GM12801 (cell line): ENCODE measurements around the gene HIGD1C.

Experiments
- TF ChIP-seq, protein P1 (sequence below): IDR thresholded peaks from one replicate; pipeline ENCODE4 v1.5.1; 2011; ENCODE audit warnings: control low read depth; ENCODE audit not compliant: insufficient read length; ENCODE audit errors: extremely low read depth

The HIGD1C gene

DNA sequence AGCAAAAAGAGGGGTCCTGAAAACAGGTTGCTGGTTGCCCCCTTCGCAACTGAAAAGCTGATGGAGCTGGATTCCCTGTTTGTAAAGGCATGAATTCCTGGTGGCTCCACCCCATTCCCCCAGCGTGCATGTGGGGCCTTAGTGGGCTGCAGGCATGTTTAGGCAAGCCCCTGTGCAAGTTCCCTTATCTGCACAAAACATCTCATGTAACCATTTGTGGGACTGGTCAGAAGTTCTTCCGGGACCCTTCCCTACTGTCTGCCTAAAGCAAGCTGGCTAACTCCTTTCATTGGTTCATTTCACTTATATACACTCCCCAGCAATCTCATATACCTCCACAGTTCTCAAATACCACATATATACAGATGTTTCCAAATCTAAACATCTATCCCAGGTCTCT, 24.0 kb upstream of the HIGD1C start:
- TF ChIP-seq, protein P1, sequence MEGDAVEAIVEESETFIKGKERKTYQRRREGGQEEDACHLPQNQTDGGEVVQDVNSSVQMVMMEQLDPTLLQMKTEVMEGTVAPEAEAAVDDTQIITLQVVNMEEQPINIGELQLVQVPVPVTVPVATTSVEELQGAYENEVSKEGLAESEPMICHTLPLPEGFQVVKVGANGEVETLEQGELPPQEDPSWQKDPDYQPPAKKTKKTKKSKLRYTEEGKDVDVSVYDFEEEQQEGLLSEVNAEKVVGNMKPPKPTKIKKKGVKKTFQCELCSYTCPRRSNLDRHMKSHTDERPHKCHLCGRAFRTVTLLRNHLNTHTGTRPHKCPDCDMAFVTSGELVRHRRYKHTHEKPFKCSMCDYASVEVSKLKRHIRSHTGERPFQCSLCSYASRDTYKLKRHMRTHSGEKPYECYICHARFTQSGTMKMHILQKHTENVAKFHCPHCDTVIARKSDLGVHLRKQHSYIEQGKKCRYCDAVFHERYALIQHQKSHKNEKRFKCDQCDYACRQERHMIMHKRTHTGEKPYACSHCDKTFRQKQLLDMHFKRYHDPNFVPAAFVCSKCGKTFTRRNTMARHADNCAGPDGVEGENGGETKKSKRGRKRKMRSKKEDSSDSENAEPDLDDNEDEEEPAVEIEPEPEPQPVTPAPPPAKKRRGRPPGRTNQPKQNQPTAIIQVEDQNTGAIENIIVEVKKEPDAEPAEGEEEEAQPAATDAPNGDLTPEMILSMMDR: no peak

GRCh38 chr12:50929831-50930230, 22.5 kb upstream of the HIGD1C start:
- TF ChIP-seq, protein P1: no peak

DNA sequence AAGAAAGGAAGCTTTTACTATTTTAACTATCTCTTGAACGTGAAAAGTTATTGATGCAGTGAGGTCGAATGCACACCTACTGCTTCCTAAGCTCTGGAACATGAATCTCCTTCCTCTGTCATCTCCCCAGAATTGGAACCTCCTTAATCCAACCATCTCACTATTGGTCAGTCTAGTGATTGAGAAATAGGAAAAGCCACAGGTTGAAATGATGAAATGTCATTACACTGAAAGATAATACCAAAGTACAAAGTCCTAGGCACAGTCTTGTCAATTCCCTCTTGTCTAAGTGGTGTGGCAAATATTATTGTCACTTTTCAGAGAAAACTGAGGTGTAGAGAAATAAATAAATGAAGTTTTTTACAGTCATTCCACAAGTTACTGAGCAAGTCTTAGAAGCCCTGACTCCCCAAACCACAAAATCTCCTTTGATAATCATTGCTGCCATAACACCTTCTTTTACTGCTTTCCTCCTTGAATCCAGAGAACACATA, 19.5 kb upstream of the HIGD1C start:
- TF ChIP-seq, protein P1: no peak

DNA sequence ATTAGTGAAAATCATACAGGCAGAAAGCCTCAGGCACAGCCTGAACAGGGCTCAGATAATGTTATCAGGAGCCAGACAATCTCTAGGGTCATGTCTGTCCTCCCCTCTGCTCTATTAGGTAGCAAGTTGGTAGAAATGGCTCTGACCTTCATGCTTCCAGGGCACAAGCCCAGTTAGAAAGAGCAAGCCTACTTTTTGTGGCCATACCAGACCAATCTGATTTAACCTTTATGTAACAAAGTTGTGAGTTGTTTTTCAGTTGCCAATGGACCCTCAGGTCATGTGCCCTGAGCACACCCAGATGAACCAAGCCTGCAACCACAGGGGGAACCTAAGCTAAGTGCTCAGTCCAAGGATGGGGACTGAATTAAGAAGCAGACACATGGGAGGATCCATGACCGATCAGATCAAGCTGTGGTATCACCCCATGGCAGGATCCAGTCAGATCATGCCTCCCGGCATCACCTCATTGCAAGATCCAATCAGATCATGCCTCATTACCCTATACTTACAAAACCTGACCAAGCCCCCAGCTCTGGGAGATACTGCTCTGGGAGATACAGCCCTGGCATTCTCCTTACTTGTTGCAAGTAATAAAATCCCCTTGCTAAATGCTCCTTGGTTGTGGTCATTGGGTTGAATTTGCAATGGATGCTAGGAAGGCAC, 18.8 kb upstream of the HIGD1C start:
- TF ChIP-seq, protein P1: no peak

DNA sequence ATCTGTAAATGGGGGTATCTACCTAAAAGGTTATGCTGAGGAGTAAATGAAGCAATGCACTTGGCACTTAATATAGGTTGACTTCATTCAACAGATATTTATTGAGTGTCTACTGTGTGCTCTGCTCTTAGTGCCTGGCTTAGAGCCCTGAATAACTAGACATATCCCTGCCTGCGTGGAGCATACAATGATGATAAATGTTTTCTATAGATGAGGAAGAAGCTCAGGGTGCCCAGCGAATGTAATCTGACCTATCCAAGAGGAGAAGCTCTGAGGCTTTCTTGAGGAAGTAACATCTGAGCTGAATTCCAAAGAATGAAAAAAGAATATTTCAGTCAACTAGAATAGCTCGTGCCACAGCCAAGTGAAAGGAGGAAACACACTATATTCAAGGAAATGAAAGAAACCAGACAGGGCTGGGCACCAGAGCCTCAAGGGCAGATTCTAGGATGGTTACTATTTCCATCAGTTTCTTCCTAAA, 17.9 kb upstream of the HIGD1C start:
- TF ChIP-seq, protein P1: no peak

DNA sequence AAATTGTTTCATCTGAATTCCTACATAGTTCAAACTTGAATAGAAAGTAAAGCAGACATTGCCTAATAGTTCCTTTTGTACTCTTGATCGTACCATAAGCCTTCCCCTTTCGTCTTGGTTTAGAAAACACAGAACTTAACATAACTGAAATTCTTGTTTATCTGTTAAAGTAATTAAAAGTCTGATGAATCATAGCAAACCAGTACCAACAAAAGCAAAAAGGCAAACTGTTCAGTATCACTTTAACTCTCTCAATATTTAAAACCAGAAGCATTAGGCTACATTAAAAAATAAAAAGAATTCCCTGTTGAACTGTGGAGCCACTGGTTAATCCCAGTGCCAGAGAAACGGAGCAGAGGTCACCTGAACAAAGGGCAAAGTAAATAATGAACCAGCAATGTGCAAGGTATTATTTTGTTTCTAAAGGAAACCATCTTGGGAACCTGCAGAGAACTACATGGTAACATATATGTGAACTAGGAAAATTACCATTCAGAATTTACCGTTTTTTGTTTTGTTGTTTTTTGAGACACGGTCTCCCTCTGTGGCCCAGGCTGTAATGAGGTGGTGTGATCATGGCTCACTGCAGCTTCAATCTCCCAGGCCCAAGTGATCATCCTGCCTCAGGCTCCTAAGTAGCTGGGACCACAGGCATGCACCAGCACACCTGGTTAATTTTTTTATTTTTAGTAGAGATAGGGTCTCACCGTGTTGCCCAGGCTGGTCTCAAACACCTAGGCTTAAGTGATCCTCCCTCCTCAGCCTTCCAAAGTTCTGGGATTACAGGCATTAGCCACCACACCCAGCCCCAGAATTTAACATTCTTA, 17.1 kb upstream of the HIGD1C start:
- TF ChIP-seq, protein P1: no peak

DNA sequence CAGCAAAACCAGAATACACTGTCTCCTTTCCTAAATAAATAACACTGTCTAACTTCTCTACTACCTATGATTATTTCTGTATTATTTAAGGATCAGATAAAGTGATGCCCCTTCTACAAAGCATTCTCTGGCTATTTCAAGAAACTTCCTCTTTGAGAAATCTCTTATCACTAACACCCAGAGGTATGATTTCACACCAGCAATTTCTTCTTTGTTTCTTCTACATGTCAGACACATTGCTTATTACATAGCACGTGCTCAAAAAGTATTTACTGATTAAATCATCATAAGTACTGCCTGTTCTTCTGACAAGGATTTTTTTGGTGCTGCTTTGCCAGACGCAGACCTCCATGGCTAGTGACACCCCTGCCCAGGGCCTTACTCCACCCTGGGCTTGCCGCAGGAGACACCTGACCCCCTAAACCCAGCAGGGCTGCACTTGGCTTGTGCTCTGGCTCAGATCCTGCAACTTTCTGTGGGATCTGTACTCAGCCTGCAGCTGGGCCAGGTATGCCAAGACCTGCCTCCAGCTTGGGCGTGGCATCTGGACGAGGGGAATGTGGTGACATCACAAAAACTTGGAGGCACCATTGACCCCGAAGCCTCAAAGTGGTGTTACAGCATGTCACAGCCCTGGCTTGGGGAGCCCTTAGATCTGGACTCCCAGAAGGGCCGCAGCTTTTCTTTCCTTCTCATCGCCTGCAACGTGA, 15.4 kb upstream of the HIGD1C start:
- TF ChIP-seq, protein P1: no peak
